Loucy (cell line): ENCODE results near the gene GEMIN7.

ENCODE experiments used
- EZH2phosphoT487 ChIP-seq: fragments of 200-600 bp; IDR thresholded peaks from 2 replicates; pipeline ENCODE4 v1.6.1; 2018; ENCODE audit warnings: antibody characterized with exemption, mild to moderate bottlenecking, moderate library complexity, borderline replicate concordance
- TF ChIP-seq, protein P1 (sequence below): fragments of 200-600 bp; sonication (generic); conservative IDR thresholded peaks from 2 replicates; pipeline ENCODE4 v1.5.1; 2014; ENCODE audit warnings: mild to moderate bottlenecking, antibody characterized with exemption, low read length

DNA sequence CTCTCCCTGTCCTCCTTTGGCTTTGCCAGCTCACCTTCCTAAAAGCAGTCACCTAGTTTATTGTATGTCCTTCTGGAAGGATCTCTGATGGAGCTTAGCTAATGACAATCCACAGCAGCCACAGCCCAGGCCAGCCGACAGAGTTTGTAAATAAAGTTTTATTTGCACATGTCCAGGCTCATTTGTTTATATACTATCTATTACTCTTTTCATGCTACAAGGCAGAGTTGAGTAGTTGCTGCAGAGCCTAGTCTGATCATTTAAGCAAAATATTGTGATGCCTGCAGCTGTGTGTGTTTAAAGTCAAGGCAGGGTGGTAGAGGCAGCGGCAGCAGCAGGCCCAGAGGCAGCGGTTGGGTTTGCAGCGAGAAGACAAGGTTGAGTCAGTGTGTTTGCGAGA lies 49.1 kb downstream of the GEMIN7 start:
- TF ChIP-seq EZH2phosphoT487 = no peak
- TF ChIP-seq, protein P1, sequence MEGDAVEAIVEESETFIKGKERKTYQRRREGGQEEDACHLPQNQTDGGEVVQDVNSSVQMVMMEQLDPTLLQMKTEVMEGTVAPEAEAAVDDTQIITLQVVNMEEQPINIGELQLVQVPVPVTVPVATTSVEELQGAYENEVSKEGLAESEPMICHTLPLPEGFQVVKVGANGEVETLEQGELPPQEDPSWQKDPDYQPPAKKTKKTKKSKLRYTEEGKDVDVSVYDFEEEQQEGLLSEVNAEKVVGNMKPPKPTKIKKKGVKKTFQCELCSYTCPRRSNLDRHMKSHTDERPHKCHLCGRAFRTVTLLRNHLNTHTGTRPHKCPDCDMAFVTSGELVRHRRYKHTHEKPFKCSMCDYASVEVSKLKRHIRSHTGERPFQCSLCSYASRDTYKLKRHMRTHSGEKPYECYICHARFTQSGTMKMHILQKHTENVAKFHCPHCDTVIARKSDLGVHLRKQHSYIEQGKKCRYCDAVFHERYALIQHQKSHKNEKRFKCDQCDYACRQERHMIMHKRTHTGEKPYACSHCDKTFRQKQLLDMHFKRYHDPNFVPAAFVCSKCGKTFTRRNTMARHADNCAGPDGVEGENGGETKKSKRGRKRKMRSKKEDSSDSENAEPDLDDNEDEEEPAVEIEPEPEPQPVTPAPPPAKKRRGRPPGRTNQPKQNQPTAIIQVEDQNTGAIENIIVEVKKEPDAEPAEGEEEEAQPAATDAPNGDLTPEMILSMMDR = no peak
